HK-2 (cell line): Measurements from ENCODE around the gene UMPS.

Experiments
- DNase-seq: peaks from one replicate; pipeline ENCODE4 v3.0.0-alpha.2; 2018; ENCODE audit not compliant: unreplicated experiment

The UMPS gene

GRCh38 chr3:124730129-124730940, at the start of gene UMPS:
UMPS (plus strand) TSS chr3:124730452; CDS start chr3:124730472, 20 bp downstream.
- peak; percentile 91 for DNase-seq

GRCh38 chr3:124680521-124680920, 49.7 kb upstream of the UMPS start:
- DNase-seq = no peak

- no peak for DNase-seq
These were observed 48.0 kb upstream of the UMPS start for GRCh38 chr3:124682263-124682662.

GRCh38 chr3:124684459-124684858, 45.8 kb upstream of the UMPS start:
- DNase-seq = no peak

GRCh38 chr3:124685067-124685466, 45.2 kb upstream of the UMPS start:
- DNase-seq = no peak

GRCh38 chr3:124685481-124685880, 44.8 kb upstream of the UMPS start:
- no peak for DNase-seq

GRCh38 chr3:124686028-124686670, 44.1 kb upstream of the UMPS start:
- DNase-seq = no peak

- peak; percentile 75 for DNase-seq
These were observed 41.4 kb upstream of the UMPS start for GRCh38 chr3:124688581-124689454.

GRCh38 chr3:124691599-124691998, 38.7 kb upstream of the UMPS start:
- DNase-seq = no peak

- no peak for DNase-seq
These were observed 35.8 kb upstream of the UMPS start for GRCh38 chr3:124694486-124694885.

GRCh38 chr3:124695369-124695768, 34.9 kb upstream of the UMPS start:
- DNase-seq = no peak

GRCh38 chr3:124696006-124696405, 34.2 kb upstream of the UMPS start:
- DNase-seq = no peak

- no peak for DNase-seq
These were observed 33.0 kb upstream of the UMPS start for GRCh38 chr3:124697302-124697701.

- no peak for DNase-seq
These were observed 32.1 kb upstream of the UMPS start for GRCh38 chr3:124698030-124698770.

- DNase-seq = no peak
These were observed 31.2 kb upstream of the UMPS start for GRCh38 chr3:124699051-124699450.

- DNase-seq = no peak
These were observed 30.4 kb upstream of the UMPS start for GRCh38 chr3:124699686-124700396.

GRCh38 chr3:124700880-124701684, 29.2 kb upstream of the UMPS start:
- DNase-seq = peak; percentile 85

GRCh38 chr3:124701687-124702086, 28.6 kb upstream of the UMPS start:
- DNase-seq = no peak

- DNase-seq = no peak
These were observed 27.3 kb upstream of the UMPS start for GRCh38 chr3:124702950-124703349.

GRCh38 chr3:124705552-124705951, 24.7 kb upstream of the UMPS start:
- no peak for DNase-seq
